GM12873 (cell line): ENCODE measurements around the gene FSTL4.

ENCODE experiments used
- TF ChIP-seq, protein P1 (sequence below): IDR thresholded peaks from 2 replicates; pipeline ENCODE4 v1.5.1; 2012; ENCODE audit warnings: low read depth, mild to moderate bottlenecking, moderate library complexity, low read length, control low read depth; ENCODE audit not compliant: insufficient read depth; ENCODE audit errors: missing control alignments

Gene FSTL4

DNA sequence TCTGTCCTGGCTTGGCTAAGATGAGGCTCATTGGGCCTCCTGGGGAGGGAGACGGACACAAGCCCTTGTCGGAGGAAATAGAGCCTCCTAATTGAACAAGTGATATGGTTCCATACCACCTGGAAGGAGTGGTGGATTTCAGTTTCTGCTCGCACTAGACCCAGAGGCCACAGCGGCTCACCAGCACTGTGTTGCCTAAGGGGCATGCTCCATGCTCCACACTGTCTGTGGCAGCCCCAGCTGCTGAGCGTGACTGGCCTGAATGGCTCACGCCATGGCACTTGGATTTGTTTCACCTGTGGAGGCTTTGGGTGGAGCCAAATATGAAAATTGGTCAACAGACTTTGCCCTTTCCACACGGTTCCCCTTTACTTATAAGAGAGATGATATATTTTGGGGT lies 379.4 kb downstream of the FSTL4 start:
- TF ChIP-seq, protein P1, sequence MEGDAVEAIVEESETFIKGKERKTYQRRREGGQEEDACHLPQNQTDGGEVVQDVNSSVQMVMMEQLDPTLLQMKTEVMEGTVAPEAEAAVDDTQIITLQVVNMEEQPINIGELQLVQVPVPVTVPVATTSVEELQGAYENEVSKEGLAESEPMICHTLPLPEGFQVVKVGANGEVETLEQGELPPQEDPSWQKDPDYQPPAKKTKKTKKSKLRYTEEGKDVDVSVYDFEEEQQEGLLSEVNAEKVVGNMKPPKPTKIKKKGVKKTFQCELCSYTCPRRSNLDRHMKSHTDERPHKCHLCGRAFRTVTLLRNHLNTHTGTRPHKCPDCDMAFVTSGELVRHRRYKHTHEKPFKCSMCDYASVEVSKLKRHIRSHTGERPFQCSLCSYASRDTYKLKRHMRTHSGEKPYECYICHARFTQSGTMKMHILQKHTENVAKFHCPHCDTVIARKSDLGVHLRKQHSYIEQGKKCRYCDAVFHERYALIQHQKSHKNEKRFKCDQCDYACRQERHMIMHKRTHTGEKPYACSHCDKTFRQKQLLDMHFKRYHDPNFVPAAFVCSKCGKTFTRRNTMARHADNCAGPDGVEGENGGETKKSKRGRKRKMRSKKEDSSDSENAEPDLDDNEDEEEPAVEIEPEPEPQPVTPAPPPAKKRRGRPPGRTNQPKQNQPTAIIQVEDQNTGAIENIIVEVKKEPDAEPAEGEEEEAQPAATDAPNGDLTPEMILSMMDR: no peak

DNA sequence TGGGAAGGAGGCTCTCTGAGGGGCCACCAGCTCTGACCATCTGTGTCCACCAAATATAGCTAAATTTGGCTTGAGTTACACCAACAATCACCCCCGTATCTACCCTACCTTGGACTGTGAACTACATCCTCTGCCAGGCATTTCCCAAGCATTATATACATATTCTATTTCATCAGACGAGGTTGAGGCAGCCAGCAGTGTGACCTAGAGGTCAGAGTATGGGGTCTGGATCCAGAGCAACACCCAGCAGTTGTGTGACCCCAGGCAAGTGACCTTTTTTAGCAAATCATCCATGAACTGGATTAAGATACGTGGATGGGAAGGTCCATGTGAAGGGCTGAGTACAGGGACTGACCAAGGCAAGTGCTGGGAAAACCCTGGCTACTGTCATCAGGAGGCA lies 379.9 kb downstream of the FSTL4 start:
- TF ChIP-seq, protein P1: no peak

DNA sequence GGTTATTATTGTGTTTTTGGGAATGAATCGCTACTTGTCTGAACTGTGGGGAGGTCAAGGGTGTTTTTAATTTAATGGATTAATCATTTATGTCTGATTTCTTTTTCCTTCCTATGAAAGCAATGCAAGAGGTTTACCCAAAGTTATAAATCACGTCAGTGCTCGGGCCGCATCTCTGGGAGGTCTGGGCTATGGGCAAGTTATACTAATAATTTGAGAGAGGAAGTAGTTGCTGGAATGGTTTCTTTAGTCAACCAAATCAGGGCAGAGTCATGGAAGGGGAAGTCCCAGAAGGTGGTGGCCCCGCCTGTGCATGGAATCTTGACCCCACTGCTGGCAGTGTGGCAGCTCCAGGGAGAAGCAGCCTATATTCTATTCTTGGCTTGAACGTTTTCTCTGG lies 380.3 kb downstream of the FSTL4 start:
- TF ChIP-seq, protein P1: no peak

DNA sequence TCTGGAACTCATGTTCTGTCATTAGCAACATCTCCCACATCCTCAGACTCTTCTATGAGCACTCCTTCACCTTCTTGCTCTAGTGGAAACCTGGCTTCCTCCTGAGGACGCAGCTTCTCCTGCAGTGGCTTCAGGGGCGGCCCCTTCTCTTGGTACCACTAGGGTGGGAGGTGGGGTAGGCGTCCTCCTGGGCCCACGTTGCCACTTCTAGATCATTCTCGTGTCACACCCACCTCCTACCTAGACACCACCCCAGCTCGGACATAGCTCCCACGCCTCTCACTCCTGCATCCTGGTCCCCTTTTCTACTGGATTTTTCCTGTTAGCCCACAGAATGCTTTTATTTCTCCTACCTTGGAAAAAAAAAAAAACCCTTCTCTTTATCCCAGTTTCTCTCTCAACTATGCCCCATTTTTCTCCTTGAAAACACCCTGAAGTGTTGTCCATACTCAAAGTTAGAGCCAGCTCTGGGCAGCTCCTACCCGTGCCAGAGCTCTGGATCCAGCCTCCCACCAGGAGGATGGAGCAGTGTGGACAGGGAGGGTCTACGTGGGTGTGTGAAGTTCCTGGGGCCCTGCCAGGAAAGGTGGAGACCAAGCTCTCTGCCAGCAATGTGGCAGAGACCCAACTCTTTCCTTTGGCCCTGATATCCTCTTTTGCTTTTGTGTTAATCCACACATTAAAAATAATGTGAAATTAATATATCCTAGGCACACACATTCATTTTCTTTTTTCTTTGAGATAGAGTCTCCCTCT lies 381.3 kb downstream of the FSTL4 start:
- TF ChIP-seq, protein P1: no peak

DNA sequence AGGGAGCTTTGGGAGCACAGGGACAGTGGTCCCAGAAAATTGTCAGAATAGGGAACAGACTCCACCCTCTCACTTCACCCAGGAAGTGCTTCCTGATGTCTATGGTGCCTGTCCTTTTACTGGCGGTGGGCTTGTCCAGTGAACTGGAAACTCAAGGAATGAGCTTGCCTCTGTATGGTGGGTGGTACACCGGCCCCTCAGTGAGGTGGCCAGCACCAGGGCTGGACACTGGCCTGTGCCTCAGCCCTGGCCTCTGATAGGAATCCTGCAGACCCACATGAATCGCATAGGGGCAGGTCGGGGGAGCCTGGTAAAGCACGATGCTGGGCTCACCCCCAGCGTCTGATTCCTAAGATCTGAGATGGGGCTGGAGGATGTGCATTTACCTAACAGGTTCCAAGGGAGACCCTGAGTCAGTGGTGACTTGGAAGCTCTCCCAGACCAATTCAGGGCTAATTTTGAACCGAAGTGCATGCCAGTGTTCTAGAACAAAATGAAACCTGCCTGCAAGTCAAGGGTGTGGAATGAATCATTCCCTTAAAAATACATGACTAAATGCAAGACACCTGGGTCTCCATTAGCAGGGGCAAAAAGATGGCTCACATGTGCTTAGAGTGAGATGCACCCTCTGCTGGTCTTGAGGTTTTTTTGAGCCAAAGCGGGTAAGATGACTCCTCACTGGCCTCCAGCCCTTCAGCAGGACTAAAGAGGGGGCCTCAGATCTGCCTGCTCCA lies 382.2 kb downstream of the FSTL4 start:
- TF ChIP-seq, protein P1: no peak

DNA sequence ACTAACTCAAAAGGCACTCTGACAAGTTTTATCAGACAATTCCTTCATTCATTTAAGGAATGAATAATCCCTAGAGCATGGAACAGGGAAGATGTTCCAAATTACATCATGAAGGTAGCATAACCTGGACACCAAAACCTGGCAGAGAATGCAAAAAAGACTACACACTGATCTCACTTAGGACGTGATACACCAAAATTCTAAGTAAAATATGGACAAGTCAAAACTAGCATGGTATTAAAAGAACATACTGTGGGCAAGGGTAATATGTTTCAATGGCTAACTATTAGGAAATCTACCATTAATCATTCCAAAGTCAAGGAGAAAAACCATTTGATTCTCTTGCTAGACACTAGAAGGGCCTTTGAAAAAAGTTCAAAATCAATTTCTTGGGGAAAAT lies 384.0 kb downstream of the FSTL4 start:
- TF ChIP-seq, protein P1: no peak

DNA sequence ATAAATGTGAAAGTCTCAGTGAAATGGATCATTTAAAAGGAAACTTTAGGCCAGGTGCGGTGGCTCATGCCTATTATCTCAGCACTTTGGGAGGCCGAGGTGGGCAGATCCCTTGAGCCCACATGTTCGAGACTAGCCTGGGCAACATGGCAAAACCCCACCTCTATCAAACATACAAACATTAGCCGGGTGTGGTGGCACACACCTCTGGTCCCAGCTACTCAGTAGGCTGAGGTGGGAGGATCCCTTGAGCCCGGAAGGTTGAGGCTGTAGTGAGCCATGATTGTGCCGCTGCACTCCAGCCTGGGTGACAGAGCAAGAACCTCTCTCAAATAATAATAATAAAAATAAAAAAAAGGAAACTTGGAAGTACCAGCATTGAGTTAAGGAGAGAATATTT lies 384.4 kb downstream of the FSTL4 start:
- TF ChIP-seq, protein P1: no peak
